GM23338 (cell line): Measurements from ENCODE around the gene SFXN1. TPM values are rescaled to one million over a fixed set of nuclear protein-coding genes. Genes with fewer than 3 reads are reported as not detected.

Experiments used
- ATAC-seq: fragments of 200-7000 bp; cut with Tn5 transposase; 3 replicates; pipeline ENCODE4 v1.9.1; 2020
- DNase-seq: peaks from one replicate; pipeline ENCODE4 v3.0.0-alpha.2; 2015; ENCODE audit warnings: low spot score
- H2AFZ ChIP-seq: fragments of 200-600 bp; sonication (generic); 2 replicates; pipeline ENCODE4 v1.8.0; 2016; ENCODE audit warnings: antibody characterized with exemption, mild to moderate bottlenecking, moderate library complexity
- H3F3A ChIP-seq: fragments of 200-600 bp; sonication (generic); replicated peaks from 2 replicates; pipeline ENCODE4 v1.8.0; 2017; ENCODE audit warnings: antibody characterized with exemption, mixed run types, low read depth
- H3K27ac ChIP-seq: fragments of 200-600 bp; sonication (generic); 2 replicates; pipeline ENCODE4 v1.6.1; 2016; ENCODE audit warnings: low read depth
- H3K27me3 ChIP-seq: fragments of 200-600 bp; sonication (generic); 2 replicates; pipeline ENCODE4 v1.8.0; 2016; ENCODE audit warnings: mild to moderate bottlenecking, mixed run types, moderate library complexity; ENCODE audit not compliant: insufficient read depth
- H3K36me3 ChIP-seq: fragments of 200-600 bp; sonication (generic); 2 replicates; pipeline ENCODE4 v1.8.0; 2016; ENCODE audit warnings: mild to moderate bottlenecking; ENCODE audit not compliant: insufficient read depth
- H3K4me1 ChIP-seq: fragments of 200-600 bp; sonication (generic); 2 replicates; pipeline ENCODE4 v1.8.0; 2016; ENCODE audit warnings: mild to moderate bottlenecking, moderate library complexity; ENCODE audit not compliant: insufficient read depth
- H3K4me2 ChIP-seq: fragments of 200-600 bp; sonication (generic); 2 replicates; pipeline ENCODE4 v1.7.1; 2017; ENCODE audit warnings: mixed run types
- H3K4me3 ChIP-seq: fragments of 200-600 bp; sonication (generic); 2 replicates; pipeline ENCODE4 v1.6.1; 2016; ENCODE audit warnings: mixed run types
- H3K79me2 ChIP-seq: fragments of 200-600 bp; sonication (generic); replicated peaks from 2 replicates; pipeline ENCODE4 v1.8.0; 2017; ENCODE audit warnings: mild to moderate bottlenecking; ENCODE audit not compliant: insufficient read depth
- H3K9me2 ChIP-seq: fragments of 200-600 bp; sonication (generic); 2 replicates; pipeline ENCODE4 v1.8.0; 2017; ENCODE audit not compliant: insufficient read depth
- H4K20me1 ChIP-seq: fragments of 200-600 bp; sonication (generic); replicated peaks from 2 replicates; pipeline ENCODE4 v1.8.0; 2017; ENCODE audit warnings: mild to moderate bottlenecking; ENCODE audit not compliant: insufficient read depth
- H3K27ac Mint-ChIP-seq: 2 replicates; pipeline ENCODE4 v1.8.0; 2020; ENCODE audit warnings: inconsistent platforms, mild to moderate bottlenecking, moderate library complexity, mixed read lengths
- H3K27me3 Mint-ChIP-seq: 3 replicates; pipeline ENCODE4 v1.8.0; 2022; ENCODE audit warnings: low read depth, mild to moderate bottlenecking, moderate library complexity, mixed read lengths, inconsistent platforms; ENCODE audit not compliant: insufficient read depth, poor library complexity
- H3K36me3 Mint-ChIP-seq: 3 replicates; pipeline ENCODE4 v1.8.0; 2021; ENCODE audit warnings: low read depth, mild to moderate bottlenecking, inconsistent platforms, moderate library complexity, mixed read lengths
- H3K4me1 Mint-ChIP-seq: 3 replicates; pipeline ENCODE4 v1.8.0; 2020; ENCODE audit warnings: mild to moderate bottlenecking, inconsistent platforms, mixed read lengths
- H3K4me3 Mint-ChIP-seq: 3 replicates; pipeline ENCODE4 v1.8.0; 2021; ENCODE audit warnings: moderate library complexity, mild to moderate bottlenecking, inconsistent platforms, mixed read lengths
- H3K9me3 Mint-ChIP-seq: 3 replicates; pipeline ENCODE4 v1.8.0; 2020; ENCODE audit warnings: moderate library complexity, mild to moderate bottlenecking, inconsistent platforms, mixed read lengths
- CREB1 ChIP-seq: fragments of 250-450 bp; sonication (Bioruptor Pico); IDR thresholded peaks from 2 replicates; pipeline ENCODE4 v1.5.0; 2020; ENCODE audit warnings: low read depth, mild to moderate bottlenecking, moderate library complexity
- CTCF ChIP-seq, 2 experiments: fragments of 200-600 bp in 1 of 2; sonication (generic) in 1 of 2; conservative IDR thresholded peaks; 2 replicates each; pipeline versions ENCODE4 v1.5.1 to v1.6.1; 2016 to 2017; ENCODE audit warnings: antibody characterized with exemption in 2 of 2, low read depth in 2 of 2, mild to moderate bottlenecking in 2 of 2, moderate library complexity in 1 of 2
- EZH2 ChIP-seq: fragments of 200-600 bp; sonication (generic); IDR thresholded peaks from one replicate; pipeline ENCODE4 v1.8.0; 2017; ENCODE audit warnings: antibody characterized with exemption, mild to moderate bottlenecking, low read depth; ENCODE audit not compliant: unreplicated experiment
- JUNB ChIP-seq: IDR thresholded peaks from one replicate; pipeline ENCODE4 v1.6.1; 2016; ENCODE audit warnings: antibody characterized with exemption; ENCODE audit not compliant: unreplicated experiment
- NANOG ChIP-seq: IDR thresholded peaks from 2 replicates; pipeline ENCODE4 v1.6.1; 2016; ENCODE audit warnings: antibody characterized with exemption, borderline replicate concordance
- POLR2AphosphoS5 ChIP-seq: IDR thresholded peaks from 2 replicates; pipeline ENCODE4 v1.6.1; 2016; ENCODE audit warnings: antibody characterized with exemption, low read depth
- REST ChIP-seq: IDR thresholded peaks from one replicate; pipeline ENCODE4 v1.6.1; 2018; ENCODE audit warnings: antibody characterized with exemption; ENCODE audit not compliant: unreplicated experiment
- STAT1 ChIP-seq: IDR thresholded peaks from one replicate; pipeline ENCODE4 v1.6.1; 2016; ENCODE audit warnings: antibody characterized with exemption; ENCODE audit not compliant: unreplicated experiment
- ZNF331 ChIP-seq: fragments of 250-450 bp; sonication (Bioruptor Pico); IDR thresholded peaks from 2 replicates; pipeline ENCODE4 v1.5.0; 2020; ENCODE audit warnings: low read depth, mild to moderate bottlenecking, moderate library complexity
- ZNF462 ChIP-seq: fragments of 250-450 bp; sonication (Bioruptor Pico); IDR thresholded peaks from 2 replicates; pipeline ENCODE4 v1.5.0; 2020; ENCODE audit warnings: mild to moderate bottlenecking, moderate library complexity
- polyA plus RNA-seq: library from polyadenylated mRNA; unstranded; fragments of >200 nt; fragmentation: Nextera tagmentation; extraction: Ambion mirVana; gene quantifications from 2 replicates; pipeline ENCODE4 v1.2.1, GENCODE V29; 2016
- total RNA-seq: library from RNA; depleted of rRNA; stranded (reverse); fragments of >200 nt; shearing (Covaris generic); gene quantifications from 2 replicates; pipeline ENCODE4 v1.2.3, GENCODE V29; 2014

The SFXN1 gene
- total and polyA plus RNA-seq, 2 experiments from 2014 or later: 44.0 to 97.7 TPM

DNA sequence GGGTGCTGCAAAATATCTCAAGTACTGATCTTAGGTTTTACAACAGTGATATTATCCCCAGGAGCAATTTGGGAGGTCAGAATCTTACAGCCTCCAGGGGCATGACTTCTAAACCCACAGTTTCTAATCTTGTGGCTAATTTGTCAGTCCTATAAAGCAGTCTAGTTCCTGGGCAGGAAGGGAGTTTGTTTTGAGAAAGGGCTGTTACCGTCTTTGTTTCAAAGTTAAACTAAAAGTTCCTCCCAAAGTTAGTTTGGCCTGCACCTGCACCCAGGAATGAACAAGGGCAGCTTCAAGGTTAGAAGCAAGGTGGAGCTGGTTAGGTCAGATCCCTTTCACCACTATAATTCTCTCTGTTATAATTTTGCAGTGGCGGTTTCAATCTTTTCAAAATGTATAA, 81.7 kb downstream of the SFXN1 start (continued):
- TF ChIP-seq STAT1 (no peak), CTCF (conservative IDR thresholded peaks at IDR 0.05; ENCODE audit: low read depth in 2 of 2) (no peak)

GRCh38 chr5:175561085-175561484, 82.7 kb downstream of the SFXN1 start:
- Mint-ChIP-seq H3K27ac (peak overlapping the region; percentile 62; the same call in 1 of the 2 replicates), H3K9me3 (no peaks in the 10 kb centered on the region), H3K4me1 (peaks cover 41% of the 10 kb centered on the region), H3K36me3 (no peaks in the 10 kb centered on the region), H3K4me3 (no peak overlapping the region; the same call in 2 of the 3 replicates), H3K27me3 (no peaks in the 10 kb centered on the region)
- Histone ChIP-seq H2AFZ (no peak overlapping the region), H4K20me1 (no peaks in the 10 kb centered on the region), H3K36me3 (no peaks in the 10 kb centered on the region), H3K79me2 (no peaks in the 10 kb centered on the region), H3K27ac (peak overlapping the region; percentile 76; the same call in 1 of the 2 replicates), H3K4me2 (peak overlapping the region; percentile 44; the same call in 1 of the 2 replicates), H3K4me1 (peaks cover 43% of the 10 kb centered on the region), H3K27me3 (no peaks in the 10 kb centered on the region), H3K4me3 (no peak overlapping the region), H3K9me2 (no peaks in the 10 kb centered on the region), H3F3A (no peaks in the 10 kb centered on the region)
- ATAC-seq (no peak), DNase-seq (peak; percentile 43)
- TF ChIP-seq EZH2 (no peak), CREB1 (no peak), REST (no peak), STAT1 (no peak), ZNF331 (no peak), JUNB (no peak), NANOG (peak; percentile 96), POLR2AphosphoS5 (peak; percentile 36; the same call in 1 of the 2 replicates), ZNF462 (no peak; the same call in 1 of the 2 replicates)
